ENCODE measurements around the gene SLIT1. TPM values are rescaled to one million over a fixed set of nuclear protein-coding genes. Genes with fewer than 3 reads are reported as not detected.
A peak's percentile ranks its signal among the peaks of the same experiment; 100 is the strongest.

Gene SLIT1
- total and polyA plus RNA-seq, 5 donors from 2014 or later, result 0.32 TPM; not detected in 4

GRCh38 chr10:97069026-97069425, 116.7 kb downstream of the SLIT1 start:
- no peak overlapping the region for H3K27ac Mint-ChIP-seq
- Histone ChIP-seq H3K9me3 (ENCODE audit: control insufficient read depth in 2 of 2, low read length in 2 of 2) (no peaks in the 10 kb centered on the region), H3K4me3 (ENCODE audit: low read depth, low read length) (no peak overlapping the region), H3K36me3 (ENCODE audit: control insufficient read depth, insufficient read depth, low read length) (no peaks in the 10 kb centered on the region), H3K4me1 (ENCODE audit: control insufficient read depth, insufficient read depth, low read length, poor library complexity, severe bottlenecking) (no peaks in the 10 kb centered on the region), H3K27ac (ENCODE audit: insufficient read depth, low read length, poor library complexity, severe bottlenecking) (no peak overlapping the region), H3K27me3 (ENCODE audit: control insufficient read depth, insufficient read depth, low read length) (peaks cover 4% of the 10 kb centered on the region)
- H3K36me3 Mint-ChIP-seq, result no peaks in the 10 kb centered on the region
- H3K4me3 Mint-ChIP-seq, result no peak overlapping the region
- no peak for DNase-seq
- H3K4me1 Mint-ChIP-seq, result no peaks in the 10 kb centered on the region
- peaks cover 9% of the 10 kb centered on the region for H3K27me3 Mint-ChIP-seq
- H3K9me3 Mint-ChIP-seq, result peaks cover 0 to 4% (median 0%) of the 10 kb centered on the region in 7 donors
- no peak for ATAC-seq (ENCODE audit: low read depth in 2 of 2)

- H3K36me3 ChIP-seq (ENCODE audit: control insufficient read depth, insufficient read depth, low read length), result no peaks in the 10 kb centered on the region
- no peak for ATAC-seq (ENCODE audit: low read depth in 2 of 2)
- H3K4me3 Mint-ChIP-seq, result no peak overlapping the region
- no peaks in the 10 kb centered on the region for H3K4me1 ChIP-seq (ENCODE audit: control insufficient read depth, insufficient read depth, low read length, poor library complexity, severe bottlenecking)
- DNase-seq, result no peak
- no peaks in the 10 kb centered on the region for H3K4me1 Mint-ChIP-seq
- no peak overlapping the region for H3K27ac Mint-ChIP-seq
- H3K9me3 Mint-ChIP-seq, result peaks cover 0 to 4% (median 0%) of the 10 kb centered on the region in 7 donors
- H3K36me3 Mint-ChIP-seq, result no peaks in the 10 kb centered on the region
- peaks cover 4% of the 10 kb centered on the region for H3K27me3 ChIP-seq (ENCODE audit: control insufficient read depth, insufficient read depth, low read length)
- no peak overlapping the region for H3K4me3 ChIP-seq (ENCODE audit: low read depth, low read length)
- no peaks in the 10 kb centered on the region for H3K9me3 ChIP-seq (ENCODE audit: control insufficient read depth in 2 of 2, low read length in 2 of 2)
- no peak overlapping the region for H3K27ac ChIP-seq (ENCODE audit: insufficient read depth, low read length, poor library complexity, severe bottlenecking)
- peaks cover under 1% of the 10 kb centered on the region for H3K27me3 Mint-ChIP-seq
Observed at GRCh38 chr10:97067716-97068391, 117.9 kb downstream of the SLIT1 start.

- H3K27me3 ChIP-seq (ENCODE audit: control insufficient read depth, insufficient read depth, low read length), result peaks cover 2% of the 10 kb centered on the region
- Mint-ChIP-seq H3K4me3 (no peak overlapping the region), H3K9me3 (peaks cover 0 to 4% (median 0%) of the 10 kb centered on the region in 7 donors), H3K36me3 (no peaks in the 10 kb centered on the region), H3K27ac (no peak overlapping the region), H3K4me1 (no peaks in the 10 kb centered on the region), H3K27me3 (no peaks in the 10 kb centered on the region)
- H3K4me3 ChIP-seq (ENCODE audit: low read depth, low read length), result no peak overlapping the region
- ATAC-seq (ENCODE audit: low read depth in 2 of 2) (no peak), DNase-seq (no peak)
- H3K9me3 ChIP-seq (ENCODE audit: control insufficient read depth in 2 of 2, low read length in 2 of 2), result no peaks in the 10 kb centered on the region
- H3K36me3 ChIP-seq (ENCODE audit: control insufficient read depth, insufficient read depth, low read length), result no peaks in the 10 kb centered on the region
- H3K4me1 ChIP-seq (ENCODE audit: control insufficient read depth, insufficient read depth, low read length, poor library complexity, severe bottlenecking), result no peaks in the 10 kb centered on the region
- no peak overlapping the region for H3K27ac ChIP-seq (ENCODE audit: insufficient read depth, low read length, poor library complexity, severe bottlenecking)
Observed at GRCh38 chr10:97066877-97067555, 118.7 kb downstream of the SLIT1 start.

- Mint-ChIP-seq H3K4me3 (no peak overlapping the region), H3K4me1 (no peaks in the 10 kb centered on the region), H3K36me3 (no peaks in the 10 kb centered on the region), H3K9me3 (peaks cover 0 to 4% (median 0%) of the 10 kb centered on the region in 7 donors), H3K27ac (peak overlapping the region in 1 of 3 donors; percentile 7), H3K27me3 (no peaks in the 10 kb centered on the region)
- H3K4me3 ChIP-seq (ENCODE audit: low read depth, low read length), result no peak overlapping the region
- H3K36me3 ChIP-seq (ENCODE audit: control insufficient read depth, insufficient read depth, low read length), result no peaks in the 10 kb centered on the region
- no peaks in the 10 kb centered on the region for H3K9me3 ChIP-seq (ENCODE audit: control insufficient read depth in 2 of 2, low read length in 2 of 2)
- DNase-seq (no peak), ATAC-seq (ENCODE audit: low read depth in 2 of 2) (no peak)
- H3K27ac ChIP-seq (ENCODE audit: insufficient read depth, low read length, poor library complexity, severe bottlenecking), result no peak overlapping the region
- H3K27me3 ChIP-seq (ENCODE audit: control insufficient read depth, insufficient read depth, low read length), result peaks cover 2% of the 10 kb centered on the region
- H3K4me1 ChIP-seq (ENCODE audit: control insufficient read depth, insufficient read depth, low read length, poor library complexity, severe bottlenecking), result no peaks in the 10 kb centered on the region
Observed at GRCh38 chr10:97065686-97066660, 119.8 kb downstream of the SLIT1 start.

GRCh38 chr10:97065128-97065527, 120.6 kb downstream of the SLIT1 start:
- H3K27ac Mint-ChIP-seq, result no peak overlapping the region
- no peak for ATAC-seq (ENCODE audit: low read depth in 2 of 2)
- H3K27me3 Mint-ChIP-seq, result no peaks in the 10 kb centered on the region
- H3K36me3 Mint-ChIP-seq, result no peaks in the 10 kb centered on the region
- no peaks in the 10 kb centered on the region for H3K4me1 ChIP-seq (ENCODE audit: control insufficient read depth, insufficient read depth, low read length, poor library complexity, severe bottlenecking)
- no peak overlapping the region for H3K4me3 Mint-ChIP-seq
- no peak overlapping the region for H3K27ac ChIP-seq (ENCODE audit: insufficient read depth, low read length, poor library complexity, severe bottlenecking)
- no peaks in the 10 kb centered on the region for H3K27me3 ChIP-seq (ENCODE audit: control insufficient read depth, insufficient read depth, low read length)
- no peaks in the 10 kb centered on the region for H3K9me3 ChIP-seq (ENCODE audit: control insufficient read depth in 2 of 2, low read length in 2 of 2)
- H3K4me3 ChIP-seq (ENCODE audit: low read depth, low read length), result no peak overlapping the region
- H3K4me1 Mint-ChIP-seq, result no peaks in the 10 kb centered on the region
- H3K9me3 Mint-ChIP-seq, result peaks cover 0 to 4% (median 0%) of the 10 kb centered on the region in 7 donors
- no peaks in the 10 kb centered on the region for H3K36me3 ChIP-seq (ENCODE audit: control insufficient read depth, insufficient read depth, low read length)
- no peak for DNase-seq

- Mint-ChIP-seq H3K4me3 (no peak overlapping the region), H3K27me3 (no peaks in the 10 kb centered on the region), H3K4me1 (no peaks in the 10 kb centered on the region), H3K36me3 (no peaks in the 10 kb centered on the region), H3K9me3 (no peaks in the 10 kb centered on the region), H3K27ac (no peak overlapping the region)
- Histone ChIP-seq H3K4me3 (ENCODE audit: low read depth, low read length) (no peak overlapping the region), H3K36me3 (ENCODE audit: control insufficient read depth, insufficient read depth, low read length) (no peaks in the 10 kb centered on the region), H3K27me3 (ENCODE audit: control insufficient read depth, insufficient read depth, low read length) (no peaks in the 10 kb centered on the region), H3K9me3 (ENCODE audit: control insufficient read depth in 2 of 2, low read length in 2 of 2) (no peaks in the 10 kb centered on the region), H3K27ac (ENCODE audit: insufficient read depth, low read length, poor library complexity, severe bottlenecking) (no peak overlapping the region), H3K4me1 (ENCODE audit: control insufficient read depth, insufficient read depth, low read length, poor library complexity, severe bottlenecking) (no peaks in the 10 kb centered on the region)
- ATAC-seq (ENCODE audit: low read depth in 2 of 2), result no peak
- DNase-seq, result no peak
Observed at GRCh38 chr10:97063983-97064837, 121.5 kb downstream of the SLIT1 start.

Measured in CD4-positive, CD25-positive, alpha-beta regulatory T cell (primary cell).